ENCODE data around the gene ALG12. TPM values are rescaled to one million over a fixed set of nuclear protein-coding genes. Genes with fewer than 3 reads are reported as not detected.

ALG12 gene
- total RNA-seq, 4 donors from 2014 or later = 10.1 to 24.4 (median 18.3) TPM

DNA sequence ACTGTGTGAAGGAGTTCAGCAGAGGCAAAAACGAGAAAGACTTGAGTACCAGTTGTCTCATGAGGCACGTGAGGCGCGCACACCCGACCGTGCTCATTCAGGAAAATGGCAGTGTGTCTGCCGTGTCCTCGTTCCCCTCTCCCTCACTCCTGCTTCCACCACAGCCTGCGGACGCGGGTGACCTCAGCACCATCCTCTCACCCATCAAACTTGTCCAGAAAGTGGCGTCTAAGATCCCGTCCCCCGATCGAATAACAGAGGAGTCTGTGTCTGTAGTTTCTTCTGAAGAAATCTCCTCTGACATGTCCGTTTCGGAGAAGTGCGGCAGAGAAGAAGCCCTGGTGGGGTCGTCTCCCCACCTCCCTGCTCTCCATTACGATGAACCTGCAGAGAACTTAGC lies 34.2 kb downstream of the ALG12 start:
- no peak for DNase-seq
- Histone ChIP-seq H3K4me1 (no peaks in the 10 kb centered on the region), H3K9me3 (no peaks in the 10 kb centered on the region), H3K27me3 (no peaks in the 10 kb centered on the region), H3K27ac (no peak overlapping the region), H3K4me3 (no peak overlapping the region), H3K36me3 (peaks cover 0 to 21% (median 9%) of the 10 kb centered on the region in 4 donors)
- in situ Hi-C loops (cut with MboI; ENCODE audit: low pct_ligation_motif_present in 1 of 4, low pct_unique_long_range_greater_than_20kb in 1 of 4, low sequenced_read_pairs in 3 of 4) (no loop called here), intact Hi-C loops (cut with DNase I; ENCODE audit: low total_unique reads) (no loop called here)
- WGBS, 2 donors (ENCODE audit: low coverage in 1 of 2) = 92 to 95% methylated on average over 5 to 20 of the region's 20 CpGs
- TF ChIP-seq EP300 (IDR thresholded peaks at IDR 0.05; ENCODE audit: low read depth) (no peak), POLR2AphosphoS5 (IDR thresholded peaks at IDR 0.05) (no peak), POLR2A (IDR thresholded peaks at IDR 0.05) (no peak)
- TF ChIP-seq, protein P1, sequence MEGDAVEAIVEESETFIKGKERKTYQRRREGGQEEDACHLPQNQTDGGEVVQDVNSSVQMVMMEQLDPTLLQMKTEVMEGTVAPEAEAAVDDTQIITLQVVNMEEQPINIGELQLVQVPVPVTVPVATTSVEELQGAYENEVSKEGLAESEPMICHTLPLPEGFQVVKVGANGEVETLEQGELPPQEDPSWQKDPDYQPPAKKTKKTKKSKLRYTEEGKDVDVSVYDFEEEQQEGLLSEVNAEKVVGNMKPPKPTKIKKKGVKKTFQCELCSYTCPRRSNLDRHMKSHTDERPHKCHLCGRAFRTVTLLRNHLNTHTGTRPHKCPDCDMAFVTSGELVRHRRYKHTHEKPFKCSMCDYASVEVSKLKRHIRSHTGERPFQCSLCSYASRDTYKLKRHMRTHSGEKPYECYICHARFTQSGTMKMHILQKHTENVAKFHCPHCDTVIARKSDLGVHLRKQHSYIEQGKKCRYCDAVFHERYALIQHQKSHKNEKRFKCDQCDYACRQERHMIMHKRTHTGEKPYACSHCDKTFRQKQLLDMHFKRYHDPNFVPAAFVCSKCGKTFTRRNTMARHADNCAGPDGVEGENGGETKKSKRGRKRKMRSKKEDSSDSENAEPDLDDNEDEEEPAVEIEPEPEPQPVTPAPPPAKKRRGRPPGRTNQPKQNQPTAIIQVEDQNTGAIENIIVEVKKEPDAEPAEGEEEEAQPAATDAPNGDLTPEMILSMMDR (IDR thresholded peaks at IDR 0.05) = no peak

DNA sequence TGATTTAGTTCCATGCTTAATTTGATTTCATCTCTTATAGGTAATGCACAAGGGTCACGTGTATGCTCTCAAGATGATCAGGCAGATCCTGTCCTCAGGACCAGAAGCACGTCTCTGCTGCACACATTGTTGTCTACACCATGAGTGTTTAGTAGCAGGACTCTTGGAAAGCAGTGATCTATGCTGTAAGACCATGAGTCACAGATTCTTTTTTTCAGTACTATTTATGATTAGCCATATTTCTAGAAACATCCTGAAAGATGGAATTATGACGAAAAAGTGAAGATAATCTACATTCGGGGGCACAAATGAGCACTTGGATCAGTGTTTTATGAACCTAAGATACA lies 35.0 kb downstream of the ALG12 start:
- in situ Hi-C loops (cut with MboI; ENCODE audit: low pct_ligation_motif_present in 1 of 4, low pct_unique_long_range_greater_than_20kb in 1 of 4, low sequenced_read_pairs in 3 of 4) = no loop called here
- TF ChIP-seq POLR2AphosphoS5 (IDR thresholded peaks at IDR 0.05) = no peak
- TF ChIP-seq EP300 (IDR thresholded peaks at IDR 0.05; ENCODE audit: low read depth) = no peak
- TF ChIP-seq POLR2A (IDR thresholded peaks at IDR 0.05) = no peak
- TF ChIP-seq, protein P1 (IDR thresholded peaks at IDR 0.05) = no peak
- no peaks in the 10 kb centered on the region for H3K9me3 ChIP-seq
- H3K36me3 ChIP-seq = peaks cover 0 to 21% (median 9%) of the 10 kb centered on the region in 4 donors
- no peak overlapping the region for H3K4me3 ChIP-seq
- no peaks in the 10 kb centered on the region for H3K27me3 ChIP-seq
- H3K27ac ChIP-seq = no peak overlapping the region
- no peaks in the 10 kb centered on the region for H3K4me1 ChIP-seq
- WGBS, 2 donors (ENCODE audit: low coverage in 1 of 2) = 95 to 100% methylated on average over 3 to 4 of the region's 4 CpGs
- DNase-seq = no peak
- intact Hi-C loops (cut with DNase I; ENCODE audit: low total_unique reads) = no loop called here

DNA sequence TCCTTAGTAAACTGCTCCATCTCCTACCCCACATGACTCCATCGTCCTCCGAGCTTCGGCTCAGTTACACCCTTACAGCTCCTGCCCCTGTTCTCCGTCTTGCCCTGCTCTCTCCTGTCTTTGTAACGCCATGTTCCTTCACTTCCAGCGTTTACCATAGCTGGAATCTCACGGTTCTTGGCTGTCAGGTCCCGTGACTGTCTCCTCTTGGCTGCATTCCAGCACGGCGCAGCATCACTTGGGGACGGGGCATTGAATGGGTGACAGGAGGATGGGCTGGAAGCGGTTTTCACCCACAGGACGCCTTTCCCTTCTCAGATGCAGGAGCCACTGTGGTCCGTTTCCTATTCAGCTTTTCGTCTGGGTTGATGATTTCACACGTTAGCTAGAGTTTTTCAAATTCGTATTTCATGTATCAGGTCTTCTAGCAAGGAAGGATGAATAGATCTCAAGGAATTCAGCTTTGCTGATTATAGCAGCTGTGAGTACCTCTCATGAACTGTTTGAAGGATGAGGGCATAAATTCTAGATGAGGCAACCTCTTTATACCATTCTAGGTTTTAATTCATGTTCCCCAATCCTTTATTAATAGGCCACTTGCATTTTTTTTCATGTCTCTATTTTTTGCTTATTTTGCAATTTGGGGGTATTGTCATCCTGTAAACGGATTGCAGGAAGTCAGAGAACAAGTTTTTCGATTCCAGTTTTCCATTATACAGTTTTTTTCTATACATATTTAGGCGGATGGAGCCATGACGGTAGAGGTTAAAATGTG lies 35.5 kb downstream of the ALG12 start:
- Histone ChIP-seq H3K4me1 (no peaks in the 10 kb centered on the region), H3K4me3 (no peak overlapping the region), H3K9me3 (no peaks in the 10 kb centered on the region), H3K27ac (no peak overlapping the region), H3K27me3 (no peaks in the 10 kb centered on the region), H3K36me3 (peaks cover 0 to 19% (median 9%) of the 10 kb centered on the region in 4 donors)
- 84 to 91% methylated on average over 15 to 21 of the region's 21 CpGs for WGBS, 2 donors (ENCODE audit: low coverage in 1 of 2)
- intact Hi-C loops (cut with DNase I; ENCODE audit: low total_unique reads) (no loop called here), in situ Hi-C loops (cut with MboI; ENCODE audit: low pct_ligation_motif_present in 1 of 4, low pct_unique_long_range_greater_than_20kb in 1 of 4, low sequenced_read_pairs in 3 of 4) (no loop called here)
- DNase-seq = no peak
- TF ChIP-seq POLR2A (IDR thresholded peaks at IDR 0.05) = no peak
- TF ChIP-seq, protein P1 (IDR thresholded peaks at IDR 0.05) = no peak
- TF ChIP-seq POLR2AphosphoS5 (IDR thresholded peaks at IDR 0.05) = no peak
- no peak for TF ChIP-seq EP300 (IDR thresholded peaks at IDR 0.05; ENCODE audit: low read depth)

DNA sequence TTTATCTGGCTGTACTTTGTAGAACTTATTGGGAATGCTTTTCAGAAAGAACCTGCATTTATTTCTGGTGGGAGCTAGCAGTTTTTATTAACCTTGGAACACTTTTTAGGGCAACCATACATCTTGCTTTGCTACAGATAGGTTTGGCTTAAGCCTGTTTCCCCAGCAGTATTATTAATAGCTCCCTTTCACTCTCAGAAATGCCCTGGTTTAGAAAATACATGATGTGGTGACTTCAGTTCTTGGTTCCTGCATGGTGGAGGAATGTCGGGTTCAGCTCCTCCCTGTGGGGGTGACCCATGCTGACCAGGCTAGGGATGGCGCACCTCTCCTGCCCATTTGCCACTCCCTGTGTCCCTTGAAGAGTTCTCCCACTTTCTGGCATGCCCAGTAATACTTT lies 36.4 kb downstream of the ALG12 start:
- H3K36me3 ChIP-seq = peaks cover 0 to 12% (median 5%) of the 10 kb centered on the region in 4 donors
- no peak overlapping the region for H3K4me3 ChIP-seq
- no peaks in the 10 kb centered on the region for H3K27me3 ChIP-seq
- H3K4me1 ChIP-seq = no peaks in the 10 kb centered on the region
- DNase-seq = no peak
- H3K9me3 ChIP-seq = no peaks in the 10 kb centered on the region
- in situ Hi-C loops (cut with MboI; ENCODE audit: low pct_ligation_motif_present in 1 of 4, low pct_unique_long_range_greater_than_20kb in 1 of 4, low sequenced_read_pairs in 3 of 4) (no loop called here), intact Hi-C loops (cut with DNase I; ENCODE audit: low total_unique reads) (no loop called here)
- H3K27ac ChIP-seq = no peak overlapping the region
- 90 to 100% methylated on average over 2 of the region's 2 CpGs for WGBS, 2 donors (ENCODE audit: low coverage in 1 of 2)
- no peak for TF ChIP-seq POLR2AphosphoS5 (IDR thresholded peaks at IDR 0.05)
- TF ChIP-seq EP300 (IDR thresholded peaks at IDR 0.05; ENCODE audit: low read depth) = no peak
- TF ChIP-seq, protein P1 (IDR thresholded peaks at IDR 0.05) = no peak
- no peak for TF ChIP-seq POLR2A (IDR thresholded peaks at IDR 0.05)
